ENCODE data around the gene MEN1.

MEN1 gene

GRCh38 chr11:64800303-64801157 lies 9.8 kb downstream of the MEN1 start:
- DNase-seq: no peak

- no peak for DNase-seq
Observed at GRCh38 chr11:64799623-64800302, 10.6 kb downstream of the MEN1 start.

GRCh38 chr11:64799256-64799622 lies 11.1 kb downstream of the MEN1 start:
- no peak for DNase-seq

DNA sequence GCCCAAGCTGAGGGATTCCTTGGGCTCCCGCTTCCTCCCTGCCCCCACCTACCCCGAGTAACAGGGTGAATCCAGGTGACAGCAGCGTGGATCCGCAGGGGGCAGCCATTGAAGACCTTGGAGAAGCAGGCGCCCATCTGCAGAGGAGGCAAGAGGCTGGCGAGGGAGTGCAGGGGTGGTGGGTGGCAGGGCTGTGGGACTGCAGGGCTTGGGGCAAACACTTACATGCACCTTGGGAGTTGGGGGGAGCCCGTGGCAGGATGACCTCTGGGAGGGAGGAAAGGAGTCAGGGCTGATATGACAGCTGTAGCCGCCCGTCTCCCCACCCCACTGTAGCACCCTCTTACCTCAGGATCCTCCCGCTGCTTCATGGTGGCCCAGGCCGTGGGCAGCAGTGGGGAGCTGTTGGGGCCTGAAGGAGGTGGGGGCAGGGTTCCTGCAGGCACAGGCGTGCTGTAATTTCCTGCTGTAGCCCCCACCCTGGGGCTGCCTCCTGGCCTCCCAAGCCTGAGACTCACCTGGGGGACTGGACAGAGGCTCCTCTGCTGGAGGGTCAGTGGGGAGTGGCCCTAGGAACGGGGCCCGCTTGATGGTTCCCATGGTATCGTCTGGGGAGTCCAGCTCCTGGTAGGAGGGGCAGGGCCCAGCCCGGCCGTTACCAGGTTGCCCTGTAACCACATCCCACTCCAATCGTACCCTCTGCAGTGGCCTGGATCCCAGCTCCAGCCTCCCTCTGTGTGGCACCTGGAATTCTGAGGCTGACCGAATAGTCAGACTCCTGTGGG lies 13.4 kb downstream of the MEN1 start:
- DNase-seq: no peak

- DNase-seq: no peak
Observed at GRCh38 chr11:64796047-64796756, 14.1 kb downstream of the MEN1 start.

GRCh38 chr11:64794526-64794925 lies 15.8 kb downstream of the MEN1 start:
- no peak for DNase-seq

DNA sequence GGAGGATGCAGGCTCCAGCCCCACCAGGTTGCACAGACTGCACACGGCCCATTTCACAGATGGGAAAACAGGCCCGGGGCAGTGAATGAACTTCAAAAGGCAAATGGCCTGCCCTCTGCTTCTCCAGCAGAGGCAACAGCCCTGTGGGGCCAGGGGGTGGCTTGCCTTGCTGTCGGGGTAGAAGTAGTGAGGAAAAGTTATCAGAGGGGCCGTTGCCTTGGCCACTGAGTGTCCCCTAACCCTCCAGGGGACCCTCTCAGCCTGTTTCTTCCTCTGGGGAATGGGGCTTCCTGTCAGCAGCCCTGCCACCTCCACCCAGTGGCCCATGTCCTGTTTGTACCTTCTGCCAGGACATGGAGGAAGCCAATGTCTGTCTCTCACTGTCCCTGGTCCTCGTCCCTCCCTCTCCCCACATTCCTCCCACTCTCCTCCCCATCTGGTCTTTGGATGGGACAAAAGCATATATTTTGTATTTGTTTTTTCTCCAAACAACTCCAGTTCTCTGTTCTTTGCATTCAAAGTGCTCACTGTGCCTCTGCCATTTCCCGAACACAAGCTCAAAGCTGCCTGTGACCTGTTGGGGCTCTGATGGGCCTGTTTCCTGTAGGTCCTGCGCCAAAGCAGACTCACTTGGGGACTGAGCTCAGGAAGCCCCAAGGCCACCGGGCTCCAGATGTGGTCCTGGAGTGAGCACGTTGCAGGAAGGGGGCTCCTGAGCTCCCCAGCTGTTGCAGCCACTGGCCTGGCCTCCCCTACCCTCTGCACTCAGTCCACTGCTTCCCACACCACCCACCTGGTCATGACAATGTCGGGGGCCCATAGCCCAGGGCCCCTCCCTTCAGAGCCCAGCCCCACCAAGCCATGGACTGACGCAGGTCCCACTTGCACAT lies 16.8 kb downstream of the MEN1 start:
- DNase-seq: no peak

- no peak for DNase-seq
Observed at GRCh38 chr11:64792482-64792881, 17.9 kb downstream of the MEN1 start.

DNA sequence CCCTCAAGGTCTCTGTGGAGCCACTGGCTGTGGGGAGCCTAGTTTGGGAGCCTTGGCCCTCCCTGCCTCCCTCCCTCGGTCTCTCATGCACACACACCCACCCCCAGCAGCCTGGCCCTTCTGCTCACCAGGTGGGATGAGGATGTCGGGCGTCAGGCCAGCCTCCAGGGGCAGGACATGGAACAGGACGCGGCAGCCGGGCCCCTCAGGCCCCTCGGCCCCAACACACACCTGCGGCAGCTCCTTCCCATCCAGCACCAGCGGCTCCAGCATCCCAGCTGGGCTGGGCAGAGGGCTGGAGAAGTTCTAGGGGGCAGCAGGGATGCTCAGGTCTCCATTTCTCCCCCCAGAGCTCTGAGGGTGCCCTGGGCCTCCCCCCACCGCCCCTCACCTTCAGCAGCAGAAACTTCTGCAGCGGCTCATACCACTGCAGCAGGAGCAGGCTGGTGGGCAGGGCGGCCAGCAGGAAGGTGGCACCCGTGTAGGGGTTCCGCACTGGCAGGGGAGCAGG lies 18.5 kb downstream of the MEN1 start:
- no peak for DNase-seq

DNA sequence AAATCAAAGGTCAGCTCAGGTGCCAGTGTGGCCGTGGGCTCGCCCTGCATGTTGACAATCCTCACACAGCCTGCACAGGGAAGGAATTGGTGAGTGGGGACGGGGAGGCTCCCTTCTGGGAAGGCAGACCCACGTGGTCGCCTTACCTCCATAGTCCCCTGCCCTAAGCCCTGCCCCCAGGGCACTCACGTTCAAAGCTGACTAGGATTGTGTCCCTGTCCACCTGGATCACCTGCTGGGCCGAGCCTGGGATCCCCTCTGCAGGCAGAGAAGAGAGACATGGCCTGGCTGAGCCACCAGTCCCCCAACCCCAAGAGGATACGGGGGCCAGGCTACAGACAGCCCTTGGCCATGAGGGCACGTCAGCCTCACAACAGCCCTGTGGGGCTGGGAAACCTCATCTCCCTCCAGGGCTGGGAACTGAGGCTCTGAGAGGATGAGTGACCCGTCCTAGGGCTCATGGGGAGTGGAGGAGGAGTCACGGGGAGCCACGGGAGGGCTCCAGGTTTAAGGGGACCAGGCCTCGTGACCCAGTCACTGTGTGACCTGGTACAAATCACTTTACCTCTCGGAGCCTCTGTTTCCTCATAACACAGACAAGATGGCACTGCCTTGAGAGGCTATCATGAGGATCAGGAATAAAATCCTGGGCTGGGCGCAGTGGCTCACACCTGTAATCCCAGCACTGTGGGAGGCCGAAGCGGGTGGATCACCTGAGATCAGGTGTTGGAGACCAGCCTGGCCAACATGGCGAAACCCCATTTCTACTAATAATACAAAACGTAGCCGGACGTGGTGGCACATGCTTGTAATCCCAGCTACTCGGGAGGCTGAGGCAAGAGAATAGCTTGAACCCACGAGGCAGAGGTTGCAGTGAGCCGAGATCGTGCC lies 19.9 kb downstream of the MEN1 start:
- no peak for DNase-seq

DNA sequence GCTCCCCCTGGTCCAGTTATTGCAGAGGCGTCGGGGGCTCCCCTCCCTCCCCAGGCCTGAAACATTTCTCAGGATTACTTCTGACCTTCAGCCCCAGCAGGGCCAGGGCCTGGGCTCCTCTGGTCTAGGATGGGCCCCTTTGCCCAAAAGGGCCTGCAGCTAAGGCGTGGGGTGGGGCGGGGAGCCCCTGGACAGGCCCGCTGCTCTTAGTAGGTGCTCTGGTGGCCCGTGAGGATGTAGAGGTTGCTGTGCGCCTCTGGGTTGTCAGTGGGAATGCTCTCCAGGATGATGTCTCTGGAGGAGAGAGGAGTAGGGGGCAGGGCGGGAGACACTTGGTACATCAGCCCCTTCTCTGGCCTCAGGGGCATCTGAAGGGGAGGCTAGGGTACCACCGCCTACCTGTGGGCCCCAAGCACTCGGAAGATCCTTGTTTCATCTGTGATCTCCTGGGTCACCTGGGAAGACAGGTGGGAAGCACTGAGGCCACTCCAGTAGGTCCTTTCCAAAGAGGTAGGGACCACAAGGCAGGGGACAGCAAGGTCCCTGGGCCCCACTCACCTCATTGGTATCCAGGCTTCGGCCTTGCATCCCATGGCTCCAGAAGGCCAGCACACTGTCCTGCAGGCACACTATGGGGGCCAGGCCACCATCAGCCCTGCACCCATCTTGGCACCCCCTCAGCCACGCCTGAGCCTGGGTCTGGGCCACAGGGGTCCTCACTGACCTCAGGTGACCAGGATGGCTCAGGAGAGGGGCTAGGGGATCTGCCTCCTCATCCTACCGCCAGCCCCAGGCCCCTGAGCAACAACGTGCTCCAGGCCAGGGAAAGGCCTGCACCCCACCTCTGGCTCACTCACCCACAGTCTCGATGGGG lies 20.8 kb downstream of the MEN1 start:
- no peak for DNase-seq

DNA sequence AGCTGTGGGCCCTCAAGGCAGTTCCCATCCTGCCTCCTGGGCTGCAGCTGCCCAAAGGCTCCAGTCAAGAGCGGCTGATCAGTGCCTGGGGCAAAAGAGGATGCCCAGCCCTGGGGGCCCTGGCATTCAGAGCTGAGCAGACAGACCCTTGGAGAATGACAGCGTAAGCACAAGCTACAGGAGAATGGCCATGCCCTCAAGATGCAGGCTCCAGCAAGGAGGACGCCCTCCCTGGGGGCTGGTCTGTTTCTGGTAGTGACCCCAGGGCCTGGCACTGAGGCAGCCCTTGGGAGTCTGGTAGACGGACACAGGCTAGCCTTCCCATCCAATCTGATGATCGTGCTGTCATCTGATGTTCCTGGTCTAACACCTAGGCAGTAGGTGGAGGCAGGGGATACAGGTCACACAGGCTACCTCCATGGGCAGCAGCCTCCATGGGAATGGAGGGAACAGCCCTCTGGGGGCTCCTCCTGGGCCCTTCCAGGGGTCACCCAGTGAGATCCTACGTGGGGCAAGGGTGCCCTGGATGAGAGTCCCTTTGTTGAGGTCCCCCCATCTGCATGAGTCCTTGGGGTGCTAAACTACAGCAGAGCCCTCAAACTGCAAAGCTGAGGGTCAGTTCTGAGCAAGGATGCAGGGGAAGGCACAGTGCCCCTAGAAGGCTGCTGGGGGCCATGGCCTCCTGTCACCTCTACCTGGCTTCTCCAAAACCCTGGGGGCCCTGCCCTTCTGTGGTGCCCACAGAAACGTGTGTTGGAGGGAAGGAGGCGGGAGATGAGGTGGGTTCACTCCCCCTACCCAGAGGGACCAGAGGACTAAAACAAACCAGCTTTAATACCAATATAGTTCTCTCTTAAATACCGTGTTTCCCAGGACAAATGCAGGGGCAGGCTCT lies 21.8 kb downstream of the MEN1 start:
- DNase-seq: no peak

- peak; percentile 77 for DNase-seq
Observed at GRCh38 chr11:64787526-64788320, 22.6 kb downstream of the MEN1 start.

DNA sequence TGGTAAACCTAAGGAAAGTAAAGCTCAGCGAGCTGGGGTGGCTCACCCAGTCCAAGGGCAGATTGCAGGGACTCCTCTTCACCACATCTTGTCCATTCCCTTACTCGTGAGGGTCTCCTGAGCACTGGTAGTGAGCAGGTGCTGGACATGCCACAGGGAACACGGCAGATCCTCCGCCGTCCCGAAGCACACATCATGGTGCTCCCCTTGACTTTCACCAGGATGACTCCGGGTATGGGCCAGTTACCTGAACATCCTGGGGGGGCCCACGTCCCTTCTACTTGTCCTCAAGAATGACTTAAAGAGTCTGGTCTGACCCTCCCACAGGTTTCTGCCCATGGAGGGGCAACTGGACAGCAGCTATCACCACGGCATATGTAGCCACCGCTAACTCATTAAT lies 24.0 kb downstream of the MEN1 start:
- DNase-seq: no peak

DNA sequence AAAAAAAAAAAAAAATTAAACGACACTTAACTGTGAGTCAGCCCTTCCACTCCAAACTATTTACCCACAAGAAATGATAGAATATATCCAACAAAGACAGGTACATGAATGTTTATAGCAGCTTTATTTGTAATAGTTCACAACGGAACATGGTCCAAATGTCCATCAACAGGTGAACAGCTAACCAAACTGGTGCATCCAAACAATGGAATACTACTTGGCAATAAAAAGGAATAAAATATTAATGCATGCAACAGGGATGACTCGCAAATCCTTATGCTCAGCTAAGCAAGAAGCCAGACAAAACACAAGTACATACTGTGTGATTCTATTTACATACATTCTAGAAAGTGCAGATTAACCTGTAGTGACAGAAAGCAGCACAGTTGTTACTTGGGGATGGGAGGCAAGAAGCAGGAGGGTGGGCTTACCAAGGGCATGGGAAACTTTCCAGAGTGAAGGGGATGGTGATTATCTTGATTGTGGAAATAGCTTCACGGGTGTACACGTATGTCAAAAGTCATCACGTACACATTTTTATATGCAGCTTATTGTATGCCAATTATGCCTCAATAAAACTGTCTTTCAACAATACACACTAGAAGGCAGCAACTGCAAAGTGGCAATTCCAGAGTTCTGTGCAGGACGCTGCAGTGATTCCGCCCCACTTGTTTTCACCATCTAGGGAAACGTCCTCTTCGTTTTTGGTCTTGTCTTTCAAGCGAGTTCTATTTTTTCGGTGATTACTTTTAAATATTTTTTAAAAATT lies 25.4 kb downstream of the MEN1 start:
- DNase-seq: peak; percentile 51

GRCh38 chr11:64778473-64779298 lies 31.7 kb downstream of the MEN1 start, which contains the start of gene SF1:
SF1 (minus strand) TSS chr11:64778542; CDS start chr11:64778392, 150 bp downstream.
- peak; percentile 100 for DNase-seq

Data from DMS53 (cell line).